Erythroblast (primary cell): Measurements from ENCODE around the gene ATP1A4.

Experiments used
- GATA1 ChIP-seq: IDR thresholded peaks from 2 replicates; pipeline ENCODE4 v1.6.1; 2011; ENCODE audit warnings: low read depth, mild to moderate bottlenecking, control low read depth, low read length, moderate library complexity
- POLR2A ChIP-seq: IDR thresholded peaks from 2 replicates; pipeline ENCODE4 v1.6.1; 2011; ENCODE audit warnings: mild to moderate bottlenecking, low read length

DNA sequence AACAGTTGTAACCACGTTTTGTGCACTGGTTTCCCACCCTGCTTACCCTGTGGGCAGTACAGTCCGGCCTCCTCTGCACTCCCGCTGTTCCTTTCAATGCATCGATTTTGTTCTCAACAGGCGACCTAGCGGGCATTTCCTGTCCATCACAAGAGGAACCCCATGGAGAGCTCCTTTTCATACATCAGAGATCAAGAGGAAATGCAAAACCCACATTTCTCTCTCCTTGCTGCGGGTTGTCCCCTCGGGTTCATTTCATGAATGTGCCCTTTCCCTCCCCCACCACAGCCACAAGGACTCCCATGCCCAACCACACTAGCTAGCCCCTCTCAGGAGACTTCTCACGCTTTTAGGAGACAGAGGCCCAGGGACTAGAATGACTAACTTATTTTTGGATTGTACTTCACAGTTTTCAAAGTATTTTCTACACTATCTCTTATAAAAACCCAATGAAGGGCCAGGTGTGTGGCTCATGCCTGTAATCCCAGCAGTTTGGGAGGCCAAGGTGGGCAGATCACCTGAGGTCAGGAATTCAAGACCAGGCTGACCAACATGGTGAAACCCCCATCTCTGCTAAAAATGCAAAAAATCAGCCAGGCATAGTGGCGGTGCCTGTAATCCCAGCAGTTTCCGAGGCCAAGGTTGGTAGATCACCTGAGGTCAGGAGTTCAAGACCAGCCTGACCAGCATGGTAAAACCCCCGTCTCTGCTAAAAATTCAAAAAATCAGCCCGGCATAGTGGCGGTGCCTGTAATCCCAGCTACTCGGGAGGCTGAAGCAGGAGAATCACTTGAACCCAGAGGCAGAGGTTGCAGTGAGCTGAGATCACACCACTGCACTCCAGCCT, 18.4 kb downstream of the ATP1A4 start:
- TF ChIP-seq POLR2A, result no peak
- TF ChIP-seq GATA1, result no peak
